Left colon (tissue), 2 donors: ENCODE data around the gene UPK3B. TPM values are rescaled to one million over a fixed set of nuclear protein-coding genes. Genes with fewer than 3 reads are reported as not detected.
"Not testable (repeated sequence)": the region's sequence is repeated elsewhere in the genome, so short reads cannot be mapped to it uniquely, and the experiment has no call there.

ENCODE experiments used
- ATAC-seq: fragments of 200-7000 bp; cut with Tn5 transposase; one replicate; pipeline ENCODE4 v1.9.1; 2020; ENCODE audit warnings: mild to moderate bottlenecking, moderate library complexity
- DNase-seq, 2 donors: peaks; one replicate each; pipeline ENCODE4 v3.0.0-alpha.2; 2020
- intact Hi-C, 2 donors: fragments of 100-400 bp; cut with DNase I in 1 of 2; cut with micrococcal nuclease in 1 of 2; formaldehyde crosslinking; loops; one replicate each; pipeline versions ENCODE4 v1.11.2 to v1.14.0; 2022; cut with DNase I, micrococcal nuclease
- total RNA-seq, 2 donors: library from RNA; stranded (reverse); fragmentation: NEBNext Ultra II Directional; extraction: Animal tissue kit (Norgen Biotek cat#: 25700); gene quantifications; one replicate each; pipeline ENCODE4 v1.2.1, GENCODE V29; 2021
- donor health status: DM: no; HTN: no; CAD: no.
- donor health status: DM: yes; HTN: yes; CAD: no.

Gene UPK3B
- total RNA-seq, 2 donors from 2014 or later, result 2.5 to 7.2 TPM

DNA sequence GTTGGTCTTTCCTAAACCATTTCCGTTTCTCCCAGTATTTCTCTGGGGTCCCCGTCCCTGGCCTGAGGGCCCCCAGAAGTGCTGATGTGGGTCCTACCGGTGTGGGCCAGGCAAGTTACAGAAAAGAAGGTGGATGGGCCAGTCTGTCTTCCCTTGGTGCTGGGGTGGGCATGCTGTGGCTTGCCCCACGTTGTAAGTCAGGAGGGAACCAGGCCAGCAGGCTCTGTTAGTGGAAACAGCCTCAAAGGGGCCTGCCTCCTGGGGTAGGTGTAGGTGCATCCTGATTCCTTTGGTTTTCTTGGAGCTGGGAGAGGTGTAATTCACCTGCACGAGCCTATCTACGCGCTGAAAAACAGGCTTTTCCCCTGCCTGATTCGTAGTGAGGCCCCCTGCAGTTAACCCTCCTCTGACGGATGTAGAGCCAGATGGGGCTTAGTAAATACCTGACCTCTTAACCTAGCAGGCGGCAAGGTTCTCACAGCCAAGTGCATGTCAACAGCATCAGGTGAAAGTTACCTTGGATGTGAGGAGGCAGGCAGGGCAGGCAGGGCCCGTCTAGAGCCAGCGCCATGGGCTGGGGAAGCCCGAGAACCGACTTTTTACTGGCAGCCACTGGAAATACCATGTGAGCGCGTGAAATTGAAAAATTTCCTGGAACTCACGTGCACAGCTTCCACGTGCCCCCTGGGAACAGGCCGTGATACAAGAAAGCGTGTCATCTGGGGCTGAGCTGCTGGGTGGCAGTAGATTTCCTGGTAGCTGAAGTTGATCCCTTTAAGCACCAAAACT is 24.3 kb upstream of the UPK3B start:
- intact Hi-C loops, DNase-seq: not testable (repeated sequence)
- ATAC-seq, result peak; percentile 2

DNA sequence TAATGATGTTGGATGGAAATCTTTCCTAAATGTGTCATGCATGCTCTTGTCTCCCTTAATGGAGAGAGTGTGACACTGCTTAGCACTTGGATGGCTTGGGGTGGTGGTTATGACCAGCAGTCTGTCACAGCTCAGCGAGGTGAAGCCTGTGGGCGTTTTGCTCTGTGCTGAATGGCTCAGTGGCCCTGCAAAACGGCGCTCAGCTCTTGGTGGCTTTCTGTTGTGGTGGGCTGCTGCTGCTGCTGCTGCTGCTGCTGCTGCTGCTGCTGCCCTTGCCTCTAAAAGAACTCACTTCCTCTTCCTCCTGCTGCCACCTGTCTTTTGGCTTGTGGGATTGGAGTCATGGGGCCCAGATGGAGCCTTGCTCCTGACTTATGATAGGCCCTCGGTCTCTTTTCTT is 23.7 kb upstream of the UPK3B start:
- intact Hi-C loops, DNase-seq: not testable (repeated sequence)
- peak; percentile 62 for ATAC-seq

DNA sequence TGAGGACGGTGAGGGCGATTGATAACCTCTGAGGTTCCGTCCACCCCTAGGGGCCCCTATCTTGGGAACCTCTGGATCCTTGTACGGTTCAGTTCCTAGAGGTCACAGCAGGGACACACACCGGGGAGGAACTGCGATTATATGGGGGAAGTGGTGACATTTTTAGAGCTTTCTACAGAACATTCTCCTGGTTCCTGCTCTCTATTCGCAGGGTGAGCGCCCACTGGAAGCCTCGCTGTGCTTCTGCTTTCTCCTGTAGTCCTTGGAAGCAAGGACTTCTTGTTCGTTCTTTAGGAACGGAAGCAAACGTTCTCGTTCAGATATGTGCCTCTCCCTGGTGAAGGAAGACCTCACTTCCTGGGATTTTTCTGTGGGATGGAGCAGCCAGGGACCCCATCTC is 22.4 kb upstream of the UPK3B start:
- ATAC-seq, intact Hi-C loops, DNase-seq: not testable (repeated sequence)

DNA sequence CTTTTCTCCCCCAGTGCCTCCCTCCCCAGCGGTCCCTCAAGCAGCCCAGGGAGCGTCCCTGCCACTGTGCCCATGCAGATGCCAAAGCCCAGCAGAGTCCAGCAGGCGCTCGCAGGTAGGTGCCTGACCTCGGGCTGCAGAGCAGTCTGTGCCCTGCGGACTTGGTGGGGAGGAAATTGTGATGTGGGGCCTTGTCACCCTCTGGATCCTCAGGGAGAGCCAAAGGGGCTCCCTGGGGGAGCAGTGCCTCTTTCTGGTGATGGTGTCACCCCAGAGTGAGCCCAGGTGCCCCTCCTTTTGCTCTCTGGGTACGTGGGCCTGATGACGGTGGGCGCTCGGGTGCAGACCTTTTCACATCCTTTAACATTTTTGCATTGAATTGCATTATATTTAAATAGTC is 18.2 kb upstream of the UPK3B start:
- DNase-seq, ATAC-seq, intact Hi-C loops: not testable (repeated sequence)

DNA sequence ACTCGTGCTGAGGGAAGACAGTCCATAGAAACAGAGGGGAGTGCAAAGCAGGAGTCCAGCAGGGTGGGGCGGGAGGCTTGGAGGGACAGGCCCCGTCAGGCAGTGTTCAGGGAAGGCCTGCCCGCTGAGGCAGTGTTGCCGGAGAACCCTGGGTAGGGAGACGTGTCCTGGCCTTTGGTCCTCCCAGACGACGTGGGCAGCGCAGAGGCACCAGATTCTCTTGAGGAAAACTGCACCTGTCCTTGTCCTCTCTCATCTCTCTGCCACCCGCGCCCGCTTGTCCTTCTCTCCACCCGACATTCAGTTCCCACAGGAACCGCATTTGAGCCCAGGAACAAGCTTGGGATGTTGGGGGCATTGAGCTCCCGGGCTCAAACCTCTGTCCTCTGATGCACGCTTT is 14.6 kb upstream of the UPK3B start:
- intact Hi-C loops, ATAC-seq, DNase-seq: not testable (repeated sequence)

DNA sequence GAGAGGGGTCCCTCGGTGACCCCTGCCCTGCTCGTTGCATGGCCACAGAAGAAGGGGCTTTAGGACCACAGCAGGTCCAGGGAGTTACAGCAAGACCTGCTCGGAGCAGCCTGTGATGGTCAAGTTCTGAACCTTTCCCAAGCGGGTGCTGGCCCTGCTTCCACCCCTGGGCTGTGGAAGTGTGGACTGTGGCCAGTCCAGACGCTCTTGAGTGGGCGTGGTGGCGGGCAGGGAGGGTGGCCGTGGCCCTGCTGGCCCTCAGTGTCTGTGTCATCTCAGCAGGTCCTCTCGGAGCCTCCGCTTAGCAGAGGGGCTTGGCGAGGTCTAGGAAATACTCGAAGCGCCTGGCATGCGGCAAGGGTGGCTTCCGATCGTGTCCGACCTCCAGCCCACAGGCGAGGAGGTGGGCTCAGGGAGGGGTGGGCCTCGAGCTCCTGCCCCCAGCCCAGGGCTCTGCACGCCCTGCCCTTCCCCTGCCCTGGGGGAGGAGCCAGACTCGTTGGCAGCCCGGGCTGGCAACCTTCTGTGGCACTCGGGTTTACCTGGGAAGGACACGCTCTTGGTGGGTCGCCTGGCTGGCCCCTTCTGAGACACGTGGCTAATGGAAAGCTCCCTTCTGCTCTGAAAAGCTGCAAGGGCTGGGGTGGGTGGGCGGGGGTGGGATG is 12.3 kb upstream of the UPK3B start:
- intact Hi-C loops, ATAC-seq, DNase-seq: not testable (repeated sequence)

DNA sequence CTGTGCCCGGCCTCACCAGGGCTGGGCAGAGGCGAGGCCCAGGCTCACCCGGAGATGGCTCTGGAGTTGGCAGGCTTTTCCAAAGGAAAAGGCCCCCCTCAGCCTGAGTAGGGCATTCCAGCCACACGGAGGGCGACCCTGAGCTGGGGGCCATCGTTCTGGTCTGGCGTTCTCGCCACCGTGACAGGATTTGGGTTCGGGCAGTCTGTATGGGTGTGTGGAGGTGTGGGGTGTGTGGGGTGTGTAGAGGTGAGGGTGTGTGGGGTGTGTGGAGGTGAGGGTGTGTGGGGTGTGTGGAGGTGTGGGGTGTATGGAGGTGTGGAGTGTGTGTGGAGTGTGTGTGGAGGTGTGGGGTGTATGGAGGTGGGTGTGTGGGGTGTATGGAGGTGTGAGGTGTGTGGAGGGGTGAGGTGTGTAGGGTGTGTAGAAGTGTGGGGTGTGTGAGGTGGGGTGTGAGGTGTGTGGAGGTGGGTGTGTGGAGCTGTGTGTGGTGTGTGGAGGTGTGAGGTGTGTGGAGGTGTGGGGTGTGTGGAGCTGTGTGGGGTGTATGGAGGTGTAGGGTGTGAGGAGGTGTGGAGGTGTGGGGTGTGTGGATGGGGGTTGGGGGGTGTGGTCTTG is 11.7 kb upstream of the UPK3B start:
- DNase-seq, ATAC-seq, intact Hi-C loops: not testable (repeated sequence)

DNA sequence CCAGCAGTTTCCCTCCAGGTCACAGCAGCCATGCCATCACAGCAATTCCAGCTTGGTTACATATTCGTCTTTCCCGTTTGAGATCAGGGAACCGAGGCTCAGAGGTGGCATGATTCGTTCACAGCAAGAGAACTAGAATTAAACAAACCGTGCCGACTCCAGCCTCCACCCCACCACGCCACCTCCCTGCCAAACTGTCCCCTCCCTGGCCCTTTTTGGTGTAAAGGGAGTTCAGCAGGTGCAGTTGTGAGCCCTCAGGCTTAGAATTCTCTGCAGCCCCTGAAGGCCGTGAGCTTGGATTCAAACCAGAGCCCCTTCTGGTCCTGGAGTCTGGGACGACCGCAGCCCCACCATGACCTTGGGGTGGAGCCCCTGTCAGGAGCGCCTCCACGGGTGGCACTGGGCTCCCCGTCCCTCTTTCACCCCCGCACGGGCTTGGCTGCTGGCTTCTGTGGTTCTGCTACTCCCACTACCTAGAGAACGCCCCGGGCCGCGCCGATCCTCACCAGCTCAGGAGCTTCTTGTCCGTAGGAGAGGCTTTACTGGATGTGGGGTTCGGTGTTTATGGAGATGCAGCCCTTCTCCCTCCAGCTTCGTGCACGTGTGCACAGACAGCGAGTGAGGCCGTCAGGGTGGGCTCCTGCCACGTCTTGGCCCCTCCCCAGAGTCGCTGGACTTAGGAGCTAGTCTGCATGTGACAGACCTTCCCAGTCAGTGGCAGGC is 11.0 kb upstream of the UPK3B start:
- intact Hi-C loops, ATAC-seq, DNase-seq: not testable (repeated sequence)

DNA sequence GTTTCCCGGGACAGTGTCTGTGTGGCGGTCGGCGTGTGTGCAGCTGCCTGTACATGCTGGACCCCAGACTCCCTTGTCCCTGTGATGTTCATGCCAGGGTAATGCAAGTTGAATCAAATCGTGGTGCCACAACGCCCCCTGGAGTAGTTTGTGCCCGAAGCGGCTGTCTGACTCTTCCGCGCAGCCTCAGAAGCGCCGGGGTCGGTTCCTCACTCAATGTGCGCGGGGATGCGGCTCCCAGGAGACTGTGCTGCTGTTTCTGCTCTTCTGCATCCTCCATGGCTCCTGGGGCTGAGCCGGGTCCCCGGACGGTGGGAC is 10.5 kb upstream of the UPK3B start:
- intact Hi-C loops, DNase-seq, ATAC-seq: not testable (repeated sequence)

DNA sequence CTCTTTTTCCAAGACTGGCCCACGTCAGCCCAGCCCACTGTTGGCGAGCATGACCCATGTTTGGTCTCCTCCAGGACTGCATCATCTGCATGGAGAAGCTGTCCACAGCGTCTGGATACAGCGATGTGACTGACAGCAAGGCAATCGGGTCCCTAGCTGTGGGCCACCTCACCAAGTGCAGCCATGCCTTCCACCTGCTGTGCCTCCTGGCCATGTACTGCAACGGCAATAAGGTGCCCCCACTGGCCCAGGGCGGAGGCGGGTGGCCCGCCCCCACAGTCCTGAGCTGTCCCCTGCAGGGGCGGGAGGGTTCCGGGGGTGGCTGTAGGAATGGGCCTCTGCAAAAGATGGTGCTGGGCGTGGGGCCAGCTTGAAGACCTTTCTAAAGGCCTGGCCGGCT is 8.1 kb upstream of the UPK3B start:
- ATAC-seq, DNase-seq, intact Hi-C loops: not testable (repeated sequence)

DNA sequence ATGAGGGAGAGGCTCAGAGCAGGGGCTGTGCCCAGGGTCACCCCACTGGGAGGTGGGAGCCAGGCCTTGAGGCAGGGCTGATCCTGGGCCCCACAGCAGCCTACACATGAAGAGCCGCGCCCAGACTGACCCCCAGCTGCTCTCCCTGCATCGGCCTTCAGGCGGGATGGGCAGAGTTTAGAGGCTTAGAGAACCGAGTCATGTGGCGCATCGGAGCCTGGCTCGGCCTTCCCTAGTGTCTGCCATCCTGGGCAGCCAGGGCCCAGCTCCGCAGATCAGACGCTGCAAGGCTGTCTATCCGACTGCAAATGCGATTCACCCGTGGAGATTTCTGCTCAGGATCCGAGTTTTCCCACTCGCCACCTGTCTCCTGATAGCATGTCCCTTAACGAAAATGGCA is 7.5 kb upstream of the UPK3B start:
- DNase-seq, result peak in 1 of 2 donors; percentile 18
- intact Hi-C loops, ATAC-seq: not testable (repeated sequence)

DNA sequence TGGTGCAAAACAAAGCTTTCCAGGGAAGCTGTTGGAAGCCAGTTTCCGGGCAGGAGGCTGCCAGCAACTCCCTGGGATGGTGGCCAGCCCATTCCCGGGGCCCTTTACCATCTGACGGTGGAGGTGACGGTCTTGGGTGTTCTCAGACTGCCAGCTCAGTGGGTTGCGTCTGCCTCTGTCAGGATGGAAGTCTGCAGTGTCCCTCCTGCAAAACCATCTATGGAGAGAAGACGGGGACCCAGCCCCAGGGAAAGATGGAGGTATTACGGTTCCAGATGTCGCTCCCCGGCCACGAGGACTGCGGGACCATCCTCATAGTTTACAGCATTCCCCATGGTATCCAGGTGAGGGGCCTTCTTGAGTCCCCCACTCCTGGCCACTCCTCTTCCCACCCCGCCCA is 7.1 kb upstream of the UPK3B start:
- ATAC-seq, DNase-seq, intact Hi-C loops: not testable (repeated sequence)

DNA sequence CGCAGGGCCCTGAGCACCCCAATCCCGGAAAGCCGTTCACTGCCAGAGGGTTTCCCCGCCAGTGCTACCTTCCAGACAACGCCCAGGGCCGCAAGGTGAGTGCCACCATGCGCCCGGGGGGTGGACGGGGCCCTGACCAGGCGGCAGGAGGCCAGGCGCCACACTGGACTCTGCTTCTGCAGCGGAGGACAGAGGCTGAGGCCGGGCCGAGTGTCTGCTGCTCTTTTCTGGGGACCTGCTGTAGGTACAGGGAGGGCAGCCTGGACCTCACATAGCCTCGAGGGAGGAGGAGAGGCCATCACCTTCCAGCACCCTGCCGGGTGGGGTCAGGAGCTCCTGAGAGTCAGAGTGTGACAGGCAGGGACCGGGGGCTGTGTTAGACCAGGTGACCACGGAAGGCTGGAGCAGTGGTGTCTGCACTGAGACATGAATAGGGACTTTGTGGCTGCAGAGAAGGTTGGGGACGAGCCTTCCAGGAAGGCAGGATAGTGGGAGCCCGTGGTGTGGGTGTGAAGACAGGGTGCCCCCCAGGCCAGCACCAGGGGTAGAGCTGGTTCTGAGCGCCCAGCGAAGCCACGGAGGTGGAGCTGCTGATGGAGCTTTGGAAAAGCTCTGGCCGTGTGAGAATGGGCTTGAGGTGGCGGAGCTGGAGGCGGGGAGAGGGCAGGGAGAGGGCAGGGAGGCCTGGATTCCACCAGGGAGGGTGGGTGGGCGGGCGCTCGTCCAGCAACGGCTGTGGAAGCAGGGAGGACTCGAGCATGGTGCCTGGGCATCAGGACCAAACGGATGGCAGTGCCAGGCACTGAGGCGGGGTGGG is 5.8 kb upstream of the UPK3B start:
- ATAC-seq, result peak; percentile 16
- peak in 1 of 2 donors; percentile 19 for DNase-seq
- intact Hi-C loops, result not testable (repeated sequence)

DNA sequence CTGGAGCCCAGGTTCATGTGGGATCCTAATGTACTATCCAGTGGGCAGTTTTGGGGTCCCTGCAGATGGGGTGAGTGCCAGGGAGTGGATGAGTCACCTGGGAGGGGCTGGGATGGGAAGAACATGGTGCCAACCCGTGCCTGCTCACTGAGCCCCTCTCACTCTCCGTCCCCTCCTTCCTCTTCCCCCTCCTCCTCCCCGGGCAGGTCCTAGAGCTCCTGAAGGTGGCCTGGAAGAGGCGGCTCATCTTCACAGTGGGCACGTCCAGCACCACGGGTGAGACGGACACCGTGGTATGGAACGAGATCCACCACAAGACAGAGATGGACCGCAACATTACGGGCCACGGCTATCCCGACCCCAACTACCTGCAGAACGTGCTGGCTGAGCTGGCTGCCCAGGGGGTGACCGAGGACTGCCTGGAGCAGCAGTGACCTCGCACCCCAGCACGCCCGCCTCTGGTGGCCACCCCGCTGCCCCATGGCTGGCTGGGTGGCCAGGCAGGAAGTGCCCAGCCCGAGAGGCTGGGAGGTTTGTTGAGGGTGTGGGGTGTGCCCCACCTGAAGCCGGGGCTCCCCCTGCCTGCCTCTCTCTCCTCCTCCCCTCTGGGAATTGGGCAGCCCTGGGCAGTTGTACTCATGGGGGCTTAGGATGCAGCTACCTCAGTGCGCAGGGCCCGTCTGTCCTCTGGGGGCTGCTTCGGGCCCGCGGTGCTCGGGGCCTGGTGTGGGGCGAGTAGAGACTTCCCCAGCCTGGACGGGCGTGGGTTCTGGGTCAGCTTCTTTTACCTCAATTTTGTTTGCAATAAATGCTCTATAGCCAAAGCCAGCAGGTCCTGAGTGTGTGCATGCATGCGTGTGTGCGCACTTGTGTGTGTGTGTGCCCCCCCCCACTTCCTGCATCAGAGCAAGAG is 4.9 kb upstream of the UPK3B start:
- DNase-seq (peak in 1 of 2 donors; percentile 23), ATAC-seq (no peak)

DNA sequence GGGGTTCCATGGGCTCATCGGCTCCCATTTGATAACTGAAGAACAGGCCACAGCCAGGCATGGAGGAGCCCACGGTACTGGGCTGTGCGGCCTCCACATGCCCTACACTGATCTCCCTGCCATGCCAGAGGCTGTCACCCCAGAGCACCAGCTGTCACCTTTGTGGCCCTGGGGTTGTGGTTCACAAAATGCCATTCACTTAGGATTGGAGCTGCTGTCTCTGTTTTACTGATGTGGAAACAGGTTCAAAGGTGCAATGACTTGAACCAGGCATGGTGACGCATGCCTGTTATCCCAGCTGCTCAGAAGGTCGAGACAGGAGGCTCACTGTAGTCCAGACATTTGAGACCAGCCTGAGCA is 4.3 kb upstream of the UPK3B start:
- ATAC-seq (no peak), DNase-seq (no peak)
- intact Hi-C loops, result no loop called here

More for the DNA sequence above, 4.9 kb upstream of the UPK3B start:
- intact Hi-C loops, result no loop called here

DNA sequence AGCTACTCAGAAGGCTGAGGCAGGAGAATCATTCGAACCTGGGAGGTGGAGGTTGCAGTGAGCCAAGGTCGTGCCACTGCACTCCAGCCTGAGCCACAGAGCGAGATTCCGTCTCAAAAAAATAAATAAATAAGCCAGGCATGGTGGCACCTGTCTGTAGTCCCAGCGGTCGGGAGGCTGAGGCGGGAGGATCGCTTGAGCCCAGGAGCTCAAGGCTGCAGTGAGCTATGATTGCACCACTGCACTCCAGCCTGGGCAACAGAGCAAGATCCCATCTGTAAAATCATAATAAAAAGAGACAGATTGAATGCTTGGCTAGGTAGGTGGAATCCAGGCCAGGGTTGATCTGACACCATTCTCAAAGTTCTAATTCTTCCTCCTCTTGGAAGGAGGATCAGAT is 3.7 kb upstream of the UPK3B start:
- peak in 1 of 2 donors; percentile 18 for DNase-seq
- intact Hi-C loops, ATAC-seq: not testable (repeated sequence)

DNA sequence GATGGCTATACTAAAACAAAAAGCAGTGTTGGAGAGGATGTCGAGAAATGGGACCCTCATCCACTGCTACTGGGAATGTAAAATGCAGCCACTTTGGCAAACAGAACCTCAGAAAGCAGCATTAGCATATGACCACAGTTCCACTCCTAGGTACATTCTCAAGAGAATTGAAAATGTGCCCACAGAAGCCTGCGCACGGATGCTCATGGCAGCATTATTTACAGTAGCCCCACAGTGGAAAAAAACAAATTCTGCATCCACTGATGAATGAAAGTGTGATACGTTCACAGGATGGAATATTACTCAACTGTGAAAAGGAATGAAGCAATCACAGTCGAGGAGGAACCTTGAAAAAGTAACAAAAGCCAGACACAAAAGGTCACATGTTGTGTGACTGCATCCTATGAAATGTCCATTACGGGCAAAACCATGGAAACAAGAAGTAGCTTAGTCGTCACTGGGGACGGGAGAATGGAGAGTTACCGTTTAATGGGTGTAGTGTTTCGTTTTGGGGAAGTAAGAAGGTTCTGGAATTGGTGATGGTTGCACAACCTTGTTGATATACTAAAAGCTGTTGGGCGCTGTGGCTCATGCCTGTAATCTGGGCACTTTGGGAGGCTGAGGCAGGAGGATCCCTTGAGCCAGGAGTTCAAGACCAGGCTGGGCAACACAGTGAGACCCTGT is 2.5 kb upstream of the UPK3B start:
- intact Hi-C loops, result no loop called here
- ATAC-seq (no peak), DNase-seq (no peak)
